MM.1S (cell line): Measurements from ENCODE around the gene KLHL36.
"Not testable (repeated sequence)": the region's sequence is repeated elsewhere in the genome, so short reads cannot be mapped to it uniquely, and the experiment has no call there.

Experiments used
- EZH2 ChIP-seq: fragments of 300-600 bp; sonication (generic); optimal IDR thresholded peaks from 2 replicates; pipeline ENCODE3; 2017; ENCODE audit warnings: low read depth, mild to moderate bottlenecking, antibody characterized with exemption, low read length, mixed read lengths
- EZH2phosphoT487 ChIP-seq: fragments of 300-600 bp; sonication (generic); IDR thresholded peaks from 2 replicates; pipeline ENCODE4 v1.6.1; 2018; ENCODE audit warnings: antibody characterized with exemption, low read length
- TF ChIP-seq, protein P1 (sequence below): fragments of 300-600 bp; sonication (generic); IDR thresholded peaks from 2 replicates; pipeline ENCODE4 v1.5.1; 2016; ENCODE audit warnings: antibody characterized with exemption, low read length, mixed read lengths

GRCh38 chr16:84620913-84621312, 27.4 kb upstream of the KLHL36 start:
- TF ChIP-seq EZH2, EZH2phosphoT487: not testable (repeated sequence)
- TF ChIP-seq, protein P1, sequence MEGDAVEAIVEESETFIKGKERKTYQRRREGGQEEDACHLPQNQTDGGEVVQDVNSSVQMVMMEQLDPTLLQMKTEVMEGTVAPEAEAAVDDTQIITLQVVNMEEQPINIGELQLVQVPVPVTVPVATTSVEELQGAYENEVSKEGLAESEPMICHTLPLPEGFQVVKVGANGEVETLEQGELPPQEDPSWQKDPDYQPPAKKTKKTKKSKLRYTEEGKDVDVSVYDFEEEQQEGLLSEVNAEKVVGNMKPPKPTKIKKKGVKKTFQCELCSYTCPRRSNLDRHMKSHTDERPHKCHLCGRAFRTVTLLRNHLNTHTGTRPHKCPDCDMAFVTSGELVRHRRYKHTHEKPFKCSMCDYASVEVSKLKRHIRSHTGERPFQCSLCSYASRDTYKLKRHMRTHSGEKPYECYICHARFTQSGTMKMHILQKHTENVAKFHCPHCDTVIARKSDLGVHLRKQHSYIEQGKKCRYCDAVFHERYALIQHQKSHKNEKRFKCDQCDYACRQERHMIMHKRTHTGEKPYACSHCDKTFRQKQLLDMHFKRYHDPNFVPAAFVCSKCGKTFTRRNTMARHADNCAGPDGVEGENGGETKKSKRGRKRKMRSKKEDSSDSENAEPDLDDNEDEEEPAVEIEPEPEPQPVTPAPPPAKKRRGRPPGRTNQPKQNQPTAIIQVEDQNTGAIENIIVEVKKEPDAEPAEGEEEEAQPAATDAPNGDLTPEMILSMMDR, result not testable (repeated sequence)
